Activated CD8-positive, alpha-beta memory T cell treated with anti-CD3 and anti-CD28 coated beads, Interleukin-2, amount 10 ng/mL, durations not matched to agents 7 days and 5 days (primary cell): ENCODE measurements around the gene TTC3. TPM values are rescaled to one million over a fixed set of nuclear protein-coding genes. Genes with fewer than 3 reads are reported as not detected.

ENCODE experiments used
- ATAC-seq: fragments of 150-1000 bp; cut with Tn5 transposase; one replicate; pipeline ENCODE4 v1.10.0; 2021; ENCODE audit warnings: moderate library complexity
- CTCF ChIA-PET: fragments of 350-600 bp; sonication (Branson Sonifier 250); formaldehyde crosslinking; loops from one replicate; lab custom pipeline; 2021; ENCODE audit warnings: antibody characterized with exemption; lab: Charles Lee
- DNase-seq: peaks from one replicate; pipeline ENCODE4 v3.0.0-alpha.2; 2020
- H3K27ac Mint-ChIP-seq: one replicate; pipeline ENCODE4 v1.8.0; 2021; ENCODE audit warnings: mild to moderate bottlenecking, mixed read lengths
- H3K27me3 Mint-ChIP-seq: one replicate; pipeline ENCODE4 v1.8.0; 2021; ENCODE audit warnings: mixed read lengths
- H3K36me3 Mint-ChIP-seq: one replicate; pipeline ENCODE4 v1.8.0; 2021; ENCODE audit warnings: mild to moderate bottlenecking, mixed read lengths
- H3K4me1 Mint-ChIP-seq: one replicate; pipeline ENCODE4 v1.8.0; 2021; ENCODE audit warnings: mixed read lengths
- H3K4me3 Mint-ChIP-seq: one replicate; pipeline ENCODE4 v1.8.0; 2021; ENCODE audit warnings: mild to moderate bottlenecking, moderate library complexity, mixed read lengths
- H3K9me3 Mint-ChIP-seq: one replicate; pipeline ENCODE4 v1.8.0; 2022; ENCODE audit warnings: low read depth, mixed read lengths
- total RNA-seq, 2 experiments: library from RNA; stranded (reverse); gene quantifications; one replicate each; pipeline ENCODE4 v1.2.3, GENCODE V29; 2021

The TTC3 gene
- total RNA-seq, 2 experiments from 2014 or later: 44.0 to 55.0 TPM

- ATAC-seq (no peak), DNase-seq (no peak)
- Mint-ChIP-seq H3K4me3 (no peak overlapping the region), H3K27me3 (no peaks in the 10 kb centered on the region), H3K4me1 (peaks cover 68% of the 10 kb centered on the region), H3K27ac (no peak overlapping the region), H3K36me3 (peaks cover 47% of the 10 kb centered on the region), H3K9me3 (no peaks in the 10 kb centered on the region)
- CTCF ChIA-PET: interaction anchor here (1.4 kb wide), 1 partner anchor 18 kb away, joined by 3 read pairs; no protein-coding TSS in a partner anchor
Measured at GRCh38 chr21:37251294-37251634, 178.2 kb downstream of the TTC3 start.

Other genes with a start within 250 kb of the TTC3 start
- gene HLCS, start 106.6 kb upstream of the TTC3 start, total RNA-seq: 10 to 100 TPM; 14.2 to 16.2 TPM
- under 1 TPM in 1 of 2 experiments, not detected in 1; 0.14 TPM for gene RIPPLY3, start 66.6 kb upstream of the TTC3 start, total RNA-seq
- gene PIGP, start 183 bp upstream of the TTC3 start, total RNA-seq: 10 to 100 TPM; 16.1 to 16.6 TPM
- gene VPS26C, start 194.1 kb downstream of the TTC3 start, total RNA-seq: 10 to 100 TPM; 83.1 to 94.3 TPM